ENCODE measurements around the gene RC3H1. TPM values are rescaled to one million over a fixed set of nuclear protein-coding genes. Genes with fewer than 3 reads are reported as not detected.

The RC3H1 gene
- polyA plus RNA-seq, 2 of the 4 experiments (the other 2 are of a cell fraction): 4.0 to 12.7 TPM

DNA sequence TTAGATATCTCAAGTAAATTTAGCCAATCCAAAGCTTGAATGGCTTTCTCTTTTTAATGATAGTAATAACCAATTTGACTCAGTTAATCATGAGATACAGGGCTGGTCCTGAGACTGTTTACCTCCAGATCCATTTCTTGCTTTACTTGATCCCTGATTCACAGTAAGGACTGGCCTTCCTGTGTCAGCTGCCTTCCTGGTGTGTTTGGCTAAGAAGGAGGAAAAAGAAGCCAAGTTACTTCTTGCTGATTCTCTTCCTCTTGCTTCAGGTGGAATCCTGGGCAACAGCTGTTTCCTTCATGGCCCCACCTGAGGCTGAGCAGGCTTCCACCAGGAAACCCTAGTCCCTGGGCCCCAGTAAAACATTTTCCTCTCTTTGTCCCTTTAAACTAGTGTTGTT, 14.6 kb upstream of the RC3H1 start:
- Histone ChIP-seq H3K9me3 (no peaks in the 10 kb centered on the region), H3K4me3 (no peak overlapping the region), H3K4me2 (no peak overlapping the region), H3K27ac (no peak overlapping the region), H3K4me1 (peaks cover 4% of the 10 kb centered on the region; the same call in 1 of the 3 replicates)
- ChIA-PET CTCF (interaction anchor here (0.7 to 1.1 kb wide), 3 partner anchors 27 to 1292 kb away, joined by 3 to 4 read pairs (median 3); no protein-coding TSS in a partner anchor), POLR2A (interaction anchor here (1.3 kb wide), 1 partner anchor 14 kb away, joined by 7 read pairs; the partner anchor contains the start of gene RC3H1)
- TF ChIP-seq EP300 (IDR thresholded peaks at IDR 0.05): no peak
- TF ChIP-seq HEYL (CRISPR knock-in tag; IDR thresholded peaks at IDR 0.05): no peak
- TF ChIP-seq HDAC2 (IDR thresholded peaks at IDR 0.05): no peak
- TF ChIP-seq FOXS1 (CRISPR knock-in tag; IDR thresholded peaks at IDR 0.05): no peak
- TF ChIP-seq EHF (CRISPR knock-in tag; IDR thresholded peaks at IDR 0.05): no peak
- no peak for TF ChIP-seq SREBF2 (IDR thresholded peaks at IDR 0.05)
- TF ChIP-seq, protein P1, sequence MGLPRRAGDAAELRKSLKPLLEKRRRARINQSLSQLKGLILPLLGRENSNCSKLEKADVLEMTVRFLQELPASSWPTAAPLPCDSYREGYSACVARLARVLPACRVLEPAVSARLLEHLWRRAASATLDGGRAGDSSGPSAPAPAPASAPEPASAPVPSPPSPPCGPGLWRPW (IDR thresholded peaks at IDR 0.05): no peak
- TF ChIP-seq RARB (CRISPR knock-in tag; IDR thresholded peaks at IDR 0.05): no peak
- no peak for TF ChIP-seq KDM1A (IDR thresholded peaks at IDR 0.05; ENCODE audit: low read depth)
- no peak for TF ChIP-seq RAD21 (conservative IDR thresholded peaks at IDR 0.05 in 1 of 2, IDR thresholded peaks at IDR 0.05 in 1 of 2)
- no peak for TF ChIP-seq NFE2L2 (conservative IDR thresholded peaks at IDR 0.05; ENCODE audit: low read length)
- TF ChIP-seq EHMT2 (IDR thresholded peaks at IDR 0.05; ENCODE audit: low read depth): no peak
- TF ChIP-seq RNF2 (IDR thresholded peaks at IDR 0.05; ENCODE audit: borderline replicate concordance, low read depth): no peak
- TF ChIP-seq, protein P2, sequence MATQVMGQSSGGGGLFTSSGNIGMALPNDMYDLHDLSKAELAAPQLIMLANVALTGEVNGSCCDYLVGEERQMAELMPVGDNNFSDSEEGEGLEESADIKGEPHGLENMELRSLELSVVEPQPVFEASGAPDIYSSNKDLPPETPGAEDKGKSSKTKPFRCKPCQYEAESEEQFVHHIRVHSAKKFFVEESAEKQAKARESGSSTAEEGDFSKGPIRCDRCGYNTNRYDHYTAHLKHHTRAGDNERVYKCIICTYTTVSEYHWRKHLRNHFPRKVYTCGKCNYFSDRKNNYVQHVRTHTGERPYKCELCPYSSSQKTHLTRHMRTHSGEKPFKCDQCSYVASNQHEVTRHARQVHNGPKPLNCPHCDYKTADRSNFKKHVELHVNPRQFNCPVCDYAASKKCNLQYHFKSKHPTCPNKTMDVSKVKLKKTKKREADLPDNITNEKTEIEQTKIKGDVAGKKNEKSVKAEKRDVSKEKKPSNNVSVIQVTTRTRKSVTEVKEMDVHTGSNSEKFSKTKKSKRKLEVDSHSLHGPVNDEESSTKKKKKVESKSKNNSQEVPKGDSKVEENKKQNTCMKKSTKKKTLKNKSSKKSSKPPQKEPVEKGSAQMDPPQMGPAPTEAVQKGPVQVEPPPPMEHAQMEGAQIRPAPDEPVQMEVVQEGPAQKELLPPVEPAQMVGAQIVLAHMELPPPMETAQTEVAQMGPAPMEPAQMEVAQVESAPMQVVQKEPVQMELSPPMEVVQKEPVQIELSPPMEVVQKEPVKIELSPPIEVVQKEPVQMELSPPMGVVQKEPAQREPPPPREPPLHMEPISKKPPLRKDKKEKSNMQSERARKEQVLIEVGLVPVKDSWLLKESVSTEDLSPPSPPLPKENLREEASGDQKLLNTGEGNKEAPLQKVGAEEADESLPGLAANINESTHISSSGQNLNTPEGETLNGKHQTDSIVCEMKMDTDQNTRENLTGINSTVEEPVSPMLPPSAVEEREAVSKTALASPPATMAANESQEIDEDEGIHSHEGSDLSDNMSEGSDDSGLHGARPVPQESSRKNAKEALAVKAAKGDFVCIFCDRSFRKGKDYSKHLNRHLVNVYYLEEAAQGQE (IDR thresholded peaks at IDR 0.05): no peak
- FAIRE-seq: no peak
- DNase-seq (ENCODE audit: low read depth in 1 of 2, low spot score in 1 of 2): no peak
- no peak for ATAC-seq

DNA sequence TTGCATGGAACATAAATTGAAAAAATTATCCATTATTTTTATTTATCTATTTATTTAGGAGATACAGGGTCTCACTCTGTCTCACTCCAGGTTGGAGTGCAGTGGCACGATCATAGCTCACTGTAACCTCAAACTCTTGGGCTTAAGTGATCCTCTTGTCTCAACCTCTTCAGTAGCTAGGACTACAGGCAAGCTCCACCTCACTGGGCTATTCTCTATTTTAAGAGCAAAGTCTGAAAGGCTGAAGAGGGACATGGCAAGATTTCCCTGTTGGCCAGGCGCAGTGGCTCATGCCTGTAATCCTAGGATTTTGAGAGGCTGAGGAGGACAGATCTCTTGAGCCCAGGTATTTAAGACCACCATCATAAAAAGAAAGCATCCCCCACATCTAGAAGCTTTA, 14.0 kb upstream of the RC3H1 start:
- ChIA-PET CTCF (interaction anchor here (0.7 to 0.8 kb wide), 2 partner anchors 28 to 1292 kb away, joined by 3 read pairs; no protein-coding TSS in a partner anchor), POLR2A (interaction anchor here (1.3 kb wide), 1 partner anchor 13 kb away, joined by 7 read pairs; the partner anchor contains the start of gene RC3H1)
- no peak for FAIRE-seq

More for the DNA sequence above, 14.0 kb upstream of the RC3H1 start:
- Histone ChIP-seq H3K4me3 (no peak overlapping the region), H3K4me2 (no peak overlapping the region), H3K27ac (no peak overlapping the region), H3K9me3 (no peaks in the 10 kb centered on the region), H3K4me1 (peaks cover 4% of the 10 kb centered on the region; the same call in 1 of the 3 replicates)
- DNase-seq (ENCODE audit: low read depth in 1 of 2, low spot score in 1 of 2): no peak
- TF ChIP-seq SREBF2 (IDR thresholded peaks at IDR 0.05) (no peak), NR3C1 (IDR thresholded peaks at IDR 0.05) (no peak), EHF (CRISPR knock-in tag; IDR thresholded peaks at IDR 0.05) (no peak), HOXB5 (CRISPR knock-in tag; IDR thresholded peaks at IDR 0.05) (no peak), RARB (CRISPR knock-in tag; IDR thresholded peaks at IDR 0.05) (no peak), RAD21 (conservative IDR thresholded peaks at IDR 0.05 in 1 of 2, IDR thresholded peaks at IDR 0.05 in 1 of 2) (no peak), CHD2 (IDR thresholded peaks at IDR 0.05; ENCODE audit: low read length, partially characterized antibody) (no peak), POLR2AphosphoS2 (conservative IDR thresholded peaks at IDR 0.05; ENCODE audit: low read length) (no peak), ZNF302 (CRISPR knock-in tag; IDR thresholded peaks at IDR 0.05) (no peak), HEYL (CRISPR knock-in tag; IDR thresholded peaks at IDR 0.05) (no peak), BHLHE40 (IDR thresholded peaks at IDR 0.05; ENCODE audit: low read depth, low read length) (no peak), CHD4 (IDR thresholded peaks at IDR 0.05; ENCODE audit: borderline replicate concordance) (no peak)
- TF ChIP-seq, protein P3, sequence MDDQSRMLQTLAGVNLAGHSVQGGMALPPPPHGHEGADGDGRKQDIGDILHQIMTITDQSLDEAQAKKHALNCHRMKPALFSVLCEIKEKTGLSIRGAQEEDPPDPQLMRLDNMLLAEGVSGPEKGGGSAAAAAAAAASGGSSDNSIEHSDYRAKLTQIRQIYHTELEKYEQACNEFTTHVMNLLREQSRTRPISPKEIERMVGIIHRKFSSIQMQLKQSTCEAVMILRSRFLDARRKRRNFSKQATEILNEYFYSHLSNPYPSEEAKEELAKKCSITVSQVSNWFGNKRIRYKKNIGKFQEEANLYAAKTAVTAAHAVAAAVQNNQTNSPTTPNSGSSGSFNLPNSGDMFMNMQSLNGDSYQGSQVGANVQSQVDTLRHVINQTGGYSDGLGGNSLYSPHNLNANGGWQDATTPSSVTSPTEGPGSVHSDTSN (IDR thresholded peaks at IDR 0.05): no peak
- TF ChIP-seq, protein P4, sequence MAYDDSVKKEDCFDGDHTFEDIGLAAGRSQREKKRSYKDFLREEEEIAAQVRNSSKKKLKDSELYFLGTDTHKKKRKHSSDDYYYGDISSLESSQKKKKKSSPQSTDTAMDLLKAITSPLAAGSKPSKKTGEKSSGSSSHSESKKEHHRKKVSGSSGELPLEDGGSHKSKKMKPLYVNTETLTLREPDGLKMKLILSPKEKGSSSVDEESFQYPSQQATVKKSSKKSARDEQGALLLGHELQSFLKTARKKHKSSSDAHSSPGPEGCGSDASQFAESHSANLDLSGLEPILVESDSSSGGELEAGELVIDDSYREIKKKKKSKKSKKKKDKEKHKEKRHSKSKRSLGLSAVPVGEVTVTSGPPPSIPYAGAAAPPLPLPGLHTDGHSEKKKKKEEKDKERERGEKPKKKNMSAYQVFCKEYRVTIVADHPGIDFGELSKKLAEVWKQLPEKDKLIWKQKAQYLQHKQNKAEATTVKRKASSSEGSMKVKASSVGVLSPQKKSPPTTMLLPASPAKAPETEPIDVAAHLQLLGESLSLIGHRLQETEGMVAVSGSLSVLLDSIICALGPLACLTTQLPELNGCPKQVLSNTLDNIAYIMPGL (CRISPR knock-in tag; IDR thresholded peaks at IDR 0.05; ENCODE audit: borderline replicate concordance): no peak
- TF ChIP-seq, protein P5, sequence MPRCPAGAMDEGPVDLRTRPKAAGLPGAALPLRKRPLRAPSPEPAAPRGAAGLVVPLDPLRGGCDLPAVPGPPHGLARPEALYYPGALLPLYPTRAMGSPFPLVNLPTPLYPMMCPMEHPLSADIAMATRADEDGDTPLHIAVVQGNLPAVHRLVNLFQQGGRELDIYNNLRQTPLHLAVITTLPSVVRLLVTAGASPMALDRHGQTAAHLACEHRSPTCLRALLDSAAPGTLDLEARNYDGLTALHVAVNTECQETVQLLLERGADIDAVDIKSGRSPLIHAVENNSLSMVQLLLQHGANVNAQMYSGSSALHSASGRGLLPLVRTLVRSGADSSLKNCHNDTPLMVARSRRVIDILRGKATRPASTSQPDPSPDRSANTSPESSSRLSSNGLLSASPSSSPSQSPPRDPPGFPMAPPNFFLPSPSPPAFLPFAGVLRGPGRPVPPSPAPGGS (IDR thresholded peaks at IDR 0.05): no peak
- TF ChIP-seq, protein P6, sequence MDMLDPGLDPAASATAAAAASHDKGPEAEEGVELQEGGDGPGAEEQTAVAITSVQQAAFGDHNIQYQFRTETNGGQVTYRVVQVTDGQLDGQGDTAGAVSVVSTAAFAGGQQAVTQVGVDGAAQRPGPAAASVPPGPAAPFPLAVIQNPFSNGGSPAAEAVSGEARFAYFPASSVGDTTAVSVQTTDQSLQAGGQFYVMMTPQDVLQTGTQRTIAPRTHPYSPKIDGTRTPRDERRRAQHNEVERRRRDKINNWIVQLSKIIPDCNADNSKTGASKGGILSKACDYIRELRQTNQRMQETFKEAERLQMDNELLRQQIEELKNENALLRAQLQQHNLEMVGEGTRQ (IDR thresholded peaks at IDR 0.05): no peak
- TF ChIP-seq, protein P7, sequence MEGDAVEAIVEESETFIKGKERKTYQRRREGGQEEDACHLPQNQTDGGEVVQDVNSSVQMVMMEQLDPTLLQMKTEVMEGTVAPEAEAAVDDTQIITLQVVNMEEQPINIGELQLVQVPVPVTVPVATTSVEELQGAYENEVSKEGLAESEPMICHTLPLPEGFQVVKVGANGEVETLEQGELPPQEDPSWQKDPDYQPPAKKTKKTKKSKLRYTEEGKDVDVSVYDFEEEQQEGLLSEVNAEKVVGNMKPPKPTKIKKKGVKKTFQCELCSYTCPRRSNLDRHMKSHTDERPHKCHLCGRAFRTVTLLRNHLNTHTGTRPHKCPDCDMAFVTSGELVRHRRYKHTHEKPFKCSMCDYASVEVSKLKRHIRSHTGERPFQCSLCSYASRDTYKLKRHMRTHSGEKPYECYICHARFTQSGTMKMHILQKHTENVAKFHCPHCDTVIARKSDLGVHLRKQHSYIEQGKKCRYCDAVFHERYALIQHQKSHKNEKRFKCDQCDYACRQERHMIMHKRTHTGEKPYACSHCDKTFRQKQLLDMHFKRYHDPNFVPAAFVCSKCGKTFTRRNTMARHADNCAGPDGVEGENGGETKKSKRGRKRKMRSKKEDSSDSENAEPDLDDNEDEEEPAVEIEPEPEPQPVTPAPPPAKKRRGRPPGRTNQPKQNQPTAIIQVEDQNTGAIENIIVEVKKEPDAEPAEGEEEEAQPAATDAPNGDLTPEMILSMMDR (IDR thresholded peaks at IDR 0.05): no peak
- 84% methylated on average over 2 of the region's 2 CpGs for WGBS (ENCODE audit: missing lambda C conversion rate)
- ATAC-seq: no peak
